ENCODE measurements around the gene PDIA5.
A peak's percentile ranks its signal among the peaks of the same experiment; 100 is the strongest.

Gene PDIA5
- total RNA-seq, result 2.7 to 29.1 (median 7.9) reads per million in 9 experiments

DNA sequence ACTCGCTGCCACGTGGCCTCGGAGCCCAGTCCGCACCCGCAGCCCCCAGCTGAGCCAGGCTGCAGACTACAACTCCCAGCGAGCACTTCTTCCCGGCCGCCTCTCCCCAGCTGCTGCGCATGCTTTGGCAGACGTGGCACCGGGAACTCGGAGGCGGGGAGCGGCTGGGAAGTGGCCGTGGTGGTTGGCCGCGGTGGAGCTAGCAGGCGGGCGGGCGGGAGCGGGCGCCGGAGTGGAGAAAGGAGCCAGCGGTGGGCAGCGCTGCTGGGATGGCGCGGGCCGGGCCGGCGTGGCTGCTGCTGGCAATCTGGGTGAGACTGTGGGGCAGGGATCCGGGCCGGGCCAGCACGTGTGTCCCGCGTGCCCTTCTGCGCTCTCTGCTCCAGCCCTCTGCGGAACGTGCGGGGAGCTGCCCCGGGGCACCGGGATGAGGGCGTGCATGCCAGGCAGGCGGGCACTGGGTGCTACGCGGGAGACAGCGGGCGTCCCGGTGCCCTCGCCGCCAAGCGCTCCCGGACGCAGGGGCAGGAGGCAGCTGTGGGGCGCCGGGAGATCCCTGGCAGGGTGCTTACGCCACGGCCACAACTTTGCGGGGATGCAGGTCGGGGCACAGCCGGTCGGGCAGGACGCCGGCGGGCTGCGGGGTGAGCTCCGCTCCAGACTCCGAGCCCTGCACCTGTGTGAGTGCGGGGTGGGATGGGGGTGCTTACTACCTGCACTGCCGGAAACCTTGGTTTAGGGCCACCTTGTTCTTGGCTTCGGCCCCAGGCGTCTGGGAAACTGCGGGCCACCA is at the start of gene PDIA5:
Gene PDIA5, plus strand, starts transcription at position 130 of the 793 bp plus-strand sequence. Its CDS starts 140 bp downstream, at position 270.
- Mint-ChIP-seq H3K27me3 (no peaks in the 10 kb centered on the region), H3K4me3 (peak within 1 kb of the TSS; percentile 72 to 76), H3K4me1 (ENCODE audit: low read depth in 2 of 2) (peaks cover 5 to 14% of the 10 kb centered on the region in 2 donors), H3K9me3 (no peaks in the 10 kb centered on the region), H3K27ac (peak within 1 kb of the TSS; percentile 17 to 74), H3K36me3 (ENCODE audit: insufficient read depth) (no peaks in the 10 kb centered on the region)
- ATAC-seq (replicated peaks), result peak; percentile 64
- peak; percentile 4 to 17 (median 6) for DNase-seq

DNA sequence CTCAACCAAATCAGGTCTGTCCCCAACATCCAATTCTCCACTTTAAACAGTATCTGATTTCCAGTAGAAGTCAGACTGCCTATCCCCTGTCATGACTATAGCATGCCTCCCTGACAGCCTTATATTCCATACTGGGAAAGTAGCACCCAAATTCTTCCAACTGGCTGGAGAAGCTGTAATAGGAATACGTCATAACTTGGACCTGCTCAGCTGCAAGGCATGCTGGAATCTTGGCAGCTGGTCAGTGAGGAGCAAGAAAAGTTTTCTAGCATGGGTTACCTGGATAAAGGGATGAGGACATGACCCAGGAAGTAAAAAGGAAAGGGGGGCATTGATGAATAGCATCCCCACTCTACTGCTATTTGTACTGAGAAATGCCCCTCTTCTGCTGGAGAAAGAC is 48.1 kb upstream of the PDIA5 start:
- ATAC-seq (replicated peaks), result no peak
- H3K27me3 Mint-ChIP-seq, result peaks cover 70 to 82% of the 10 kb centered on the region in 2 donors
- H3K36me3 Mint-ChIP-seq (ENCODE audit: insufficient read depth), result peaks cover 3% of the 10 kb centered on the region
- H3K4me3 Mint-ChIP-seq, result no peak overlapping the region
- no peak for DNase-seq
- no peaks in the 10 kb centered on the region for H3K9me3 Mint-ChIP-seq
- H3K27ac Mint-ChIP-seq, result no peak overlapping the region
- H3K4me1 Mint-ChIP-seq (ENCODE audit: low read depth in 2 of 2), result no peaks in the 10 kb centered on the region

DNA sequence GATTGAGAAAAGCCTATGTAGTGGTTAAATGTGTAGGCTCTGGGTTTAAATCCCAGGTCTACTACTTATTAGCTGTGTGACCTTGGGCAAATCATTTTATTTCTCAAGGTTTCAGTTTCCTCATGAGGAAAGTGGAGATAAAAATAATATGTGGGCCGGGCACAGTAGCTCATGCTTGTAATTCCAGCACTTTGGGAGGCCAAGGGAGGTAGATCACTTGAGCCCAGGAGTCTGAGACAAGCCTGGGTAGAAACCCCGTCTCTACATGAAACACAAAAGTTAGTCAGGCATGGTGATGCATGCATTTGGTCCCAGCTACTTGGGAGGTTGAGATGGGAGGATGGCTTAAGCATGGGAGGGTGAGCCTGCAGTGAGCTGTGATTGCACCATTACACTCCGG is 47.7 kb upstream of the PDIA5 start:
- H3K27me3 Mint-ChIP-seq, result peaks cover 70 to 82% of the 10 kb centered on the region in 2 donors
- no peak overlapping the region for H3K27ac Mint-ChIP-seq

DNA sequence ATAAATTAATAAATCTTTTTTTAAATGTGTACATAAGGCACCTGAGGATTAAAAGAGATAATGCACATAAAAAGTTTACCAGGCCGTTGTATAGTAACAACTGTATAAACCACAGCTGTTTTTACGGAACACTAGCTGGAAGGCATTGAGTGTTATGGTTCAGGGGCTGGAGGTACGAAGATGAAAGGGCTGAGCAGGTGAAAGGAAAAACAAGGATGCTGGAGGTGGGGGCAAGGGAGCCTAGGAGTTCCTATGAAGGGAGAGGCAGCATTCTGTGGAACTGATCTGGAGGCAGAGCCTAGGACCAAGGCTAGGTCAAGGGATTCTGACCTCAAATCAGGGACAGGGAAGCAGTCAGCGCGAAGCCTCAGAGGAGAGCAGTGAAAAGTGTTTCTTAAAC is 47.2 kb upstream of the PDIA5 start:
- Mint-ChIP-seq H3K4me3 (no peak overlapping the region), H3K27me3 (peaks cover 71 to 82% of the 10 kb centered on the region in 2 donors), H3K27ac (no peak overlapping the region)

More for the DNA sequence above, 47.7 kb upstream of the PDIA5 start:
- H3K9me3 Mint-ChIP-seq, result no peaks in the 10 kb centered on the region
- no peaks in the 10 kb centered on the region for H3K4me1 Mint-ChIP-seq (ENCODE audit: low read depth in 2 of 2)
- DNase-seq (no peak), ATAC-seq (replicated peaks) (no peak)
- H3K36me3 Mint-ChIP-seq (ENCODE audit: insufficient read depth), result peaks cover 3% of the 10 kb centered on the region
- no peak overlapping the region for H3K4me3 Mint-ChIP-seq

DNA sequence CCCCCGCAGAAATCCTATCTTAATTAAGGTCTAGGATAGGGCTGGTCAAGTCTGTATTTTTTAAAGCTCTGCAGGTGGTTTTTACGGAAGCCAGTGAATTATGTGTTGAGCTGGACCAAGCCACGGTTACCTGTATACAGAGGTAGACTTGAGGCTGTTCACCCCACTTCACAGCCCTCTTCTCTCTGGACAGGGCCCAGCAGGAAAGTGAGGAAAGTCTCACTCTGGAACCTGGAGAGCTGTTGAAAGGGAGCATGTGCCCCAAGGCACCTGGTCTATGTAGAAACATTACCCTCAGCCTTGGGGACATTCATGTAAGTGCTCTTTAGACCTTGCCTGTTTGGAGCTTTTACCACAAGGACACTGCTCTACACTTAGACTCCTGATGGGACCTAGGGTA is 46.1 kb upstream of the PDIA5 start:
- ATAC-seq (replicated peaks), result no peak
- Mint-ChIP-seq H3K36me3 (ENCODE audit: insufficient read depth) (peaks cover 3% of the 10 kb centered on the region), H3K27me3 (peaks cover 74 to 82% of the 10 kb centered on the region in 2 donors), H3K9me3 (no peaks in the 10 kb centered on the region), H3K4me3 (no peak overlapping the region), H3K27ac (no peak overlapping the region), H3K4me1 (ENCODE audit: low read depth in 2 of 2) (no peaks in the 10 kb centered on the region)
- no peak for DNase-seq

More for the DNA sequence above, 47.2 kb upstream of the PDIA5 start:
- Mint-ChIP-seq H3K36me3 (ENCODE audit: insufficient read depth) (peaks cover 3% of the 10 kb centered on the region), H3K4me1 (ENCODE audit: low read depth in 2 of 2) (no peaks in the 10 kb centered on the region), H3K9me3 (no peaks in the 10 kb centered on the region)
- no peak for DNase-seq
- ATAC-seq (replicated peaks), result no peak

DNA sequence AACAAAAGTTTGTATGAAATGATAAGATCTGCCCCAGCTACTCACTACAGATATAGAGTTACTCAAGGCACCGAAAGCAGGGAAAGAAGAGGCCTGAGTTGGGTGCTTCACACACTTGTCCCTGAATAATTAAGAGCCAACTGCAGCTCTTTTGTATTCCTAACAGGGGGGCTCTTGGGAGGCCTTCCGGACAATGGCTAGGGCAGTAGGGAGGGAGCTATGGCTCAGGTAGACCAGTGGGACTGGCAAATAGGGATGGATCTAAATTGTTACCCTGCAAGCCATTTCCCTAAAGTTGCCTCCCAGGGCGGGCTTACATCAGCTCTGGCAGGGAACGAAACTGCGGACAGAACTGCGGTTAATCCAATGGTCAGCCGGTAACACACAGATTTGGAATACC is 45.4 kb upstream of the PDIA5 start:
- DNase-seq (no peak), ATAC-seq (replicated peaks) (no peak)
- Mint-ChIP-seq H3K4me1 (ENCODE audit: low read depth in 2 of 2) (peaks cover under 1 to 3% of the 10 kb centered on the region in 2 donors), H3K27me3 (peaks cover 81 to 84% of the 10 kb centered on the region in 2 donors), H3K27ac (no peak overlapping the region), H3K9me3 (no peaks in the 10 kb centered on the region), H3K4me3 (no peak overlapping the region), H3K36me3 (ENCODE audit: insufficient read depth) (peaks cover 3% of the 10 kb centered on the region)

DNA sequence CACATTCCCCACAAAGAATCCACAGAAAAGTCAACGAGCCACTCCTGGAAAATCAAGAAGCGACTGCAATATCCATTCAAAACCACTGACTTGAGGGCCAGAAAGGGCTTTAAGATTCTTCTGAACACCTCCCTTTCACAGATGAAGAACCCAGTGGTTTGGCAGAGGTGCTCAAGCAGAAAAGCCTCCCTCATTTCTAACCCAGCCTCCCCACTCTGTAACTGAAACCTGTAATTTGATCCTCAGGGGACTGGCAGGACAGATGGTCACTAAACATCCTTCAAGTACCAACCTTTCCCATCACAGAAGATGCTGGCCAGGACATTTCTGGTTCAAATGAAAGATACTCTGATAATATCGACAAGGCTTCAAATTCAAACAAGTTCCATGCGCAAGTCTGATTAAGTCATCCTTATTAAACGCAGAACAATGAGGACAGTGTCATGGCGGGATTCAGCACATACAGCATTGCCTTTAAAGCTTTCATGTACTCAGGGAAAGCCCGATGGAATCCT is 44.8 kb upstream of the PDIA5 start:
- H3K4me1 Mint-ChIP-seq (ENCODE audit: low read depth in 2 of 2), result peaks cover 5% of the 10 kb centered on the region in 2 donors
- no peak overlapping the region for H3K27ac Mint-ChIP-seq
- H3K27me3 Mint-ChIP-seq, result peaks cover 87 to 90% of the 10 kb centered on the region in 2 donors
- no peak for DNase-seq
- H3K9me3 Mint-ChIP-seq, result no peaks in the 10 kb centered on the region
- no peak overlapping the region for H3K4me3 Mint-ChIP-seq
- no peak for ATAC-seq (replicated peaks)
- H3K36me3 Mint-ChIP-seq (ENCODE audit: insufficient read depth), result peaks cover 3% of the 10 kb centered on the region

DNA sequence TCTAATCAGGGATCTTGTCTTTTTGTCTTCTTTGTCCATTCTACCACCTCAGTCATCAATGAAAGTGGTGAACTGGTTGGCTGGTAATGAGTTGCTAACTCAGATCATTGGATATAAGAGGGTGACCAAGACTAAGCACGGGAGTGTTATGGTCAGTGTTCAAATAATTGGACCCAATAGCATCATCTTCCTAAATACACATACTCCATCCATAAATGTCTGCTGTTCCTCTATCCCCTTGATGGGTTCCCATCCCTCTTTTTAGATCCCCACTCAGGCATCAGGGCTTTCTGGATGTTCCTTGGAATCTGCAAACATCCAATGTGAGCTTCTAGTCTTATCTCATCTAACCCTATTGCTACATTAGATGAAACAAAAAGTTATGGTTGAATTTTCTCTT is 42.8 kb upstream of the PDIA5 start:
- peaks cover 3% of the 10 kb centered on the region for H3K36me3 Mint-ChIP-seq (ENCODE audit: insufficient read depth)
- H3K4me3 Mint-ChIP-seq, result no peak overlapping the region
- peaks cover 80% of the 10 kb centered on the region in 2 donors for H3K27me3 Mint-ChIP-seq
- peaks cover 10 to 12% of the 10 kb centered on the region in 2 donors for H3K4me1 Mint-ChIP-seq (ENCODE audit: low read depth in 2 of 2)
- ATAC-seq (replicated peaks) (no peak), DNase-seq (no peak)
- H3K9me3 Mint-ChIP-seq, result no peaks in the 10 kb centered on the region
- no peak overlapping the region for H3K27ac Mint-ChIP-seq

DNA sequence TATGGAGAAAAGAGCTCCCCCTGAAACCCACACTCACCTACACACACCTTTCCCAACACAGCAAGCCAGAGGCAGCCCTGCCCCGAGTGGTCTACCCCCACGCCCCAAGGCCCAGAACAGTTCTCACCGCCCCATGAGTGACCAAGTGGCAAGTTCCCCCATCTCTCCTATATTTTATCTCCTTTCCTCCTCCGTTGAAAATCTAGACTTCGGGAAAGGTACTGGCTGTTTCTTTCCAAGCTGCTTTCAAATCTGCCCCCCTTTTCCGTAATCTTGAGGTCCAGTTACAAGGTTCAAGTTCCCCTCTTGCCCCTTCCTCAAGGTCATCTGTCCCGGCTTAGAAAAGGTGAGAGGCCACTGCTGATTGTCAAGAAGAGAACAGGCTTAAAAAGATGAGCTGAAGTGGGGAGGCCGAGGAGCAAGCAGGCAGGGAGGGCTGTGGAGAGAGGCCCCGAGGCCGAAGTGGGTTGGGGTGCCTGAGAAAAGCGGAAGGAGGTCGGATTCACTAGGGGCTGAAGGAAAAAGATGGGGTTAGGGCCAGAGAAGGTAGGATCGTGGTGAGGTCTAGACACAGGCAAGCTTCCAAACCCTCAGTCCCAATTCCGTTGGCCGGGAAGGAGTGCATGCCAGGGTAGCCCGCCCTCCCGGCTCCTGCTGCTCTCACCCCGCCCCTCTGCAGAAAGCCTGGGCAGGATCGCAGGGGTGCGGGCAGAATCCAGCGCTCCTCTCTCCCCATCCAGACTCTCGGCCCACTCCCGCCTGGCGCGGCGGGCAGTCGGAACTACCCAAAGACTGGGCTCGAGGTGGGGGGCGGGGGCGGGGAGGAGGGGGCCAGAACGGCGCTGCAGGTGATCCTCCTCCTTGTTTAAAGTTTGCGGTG is 40.9 kb upstream of the PDIA5 start:
- Mint-ChIP-seq H3K27me3 (peaks cover 62 to 63% of the 10 kb centered on the region in 2 donors), H3K4me1 (ENCODE audit: low read depth in 2 of 2) (peaks cover 10 to 12% of the 10 kb centered on the region in 2 donors), H3K4me3 (peak overlapping the region; percentile 52 to 75), H3K9me3 (no peaks in the 10 kb centered on the region), H3K27ac (no peak overlapping the region), H3K36me3 (ENCODE audit: insufficient read depth) (peaks cover 3% of the 10 kb centered on the region)
- ATAC-seq (replicated peaks) (no peak), DNase-seq (no peak)

DNA sequence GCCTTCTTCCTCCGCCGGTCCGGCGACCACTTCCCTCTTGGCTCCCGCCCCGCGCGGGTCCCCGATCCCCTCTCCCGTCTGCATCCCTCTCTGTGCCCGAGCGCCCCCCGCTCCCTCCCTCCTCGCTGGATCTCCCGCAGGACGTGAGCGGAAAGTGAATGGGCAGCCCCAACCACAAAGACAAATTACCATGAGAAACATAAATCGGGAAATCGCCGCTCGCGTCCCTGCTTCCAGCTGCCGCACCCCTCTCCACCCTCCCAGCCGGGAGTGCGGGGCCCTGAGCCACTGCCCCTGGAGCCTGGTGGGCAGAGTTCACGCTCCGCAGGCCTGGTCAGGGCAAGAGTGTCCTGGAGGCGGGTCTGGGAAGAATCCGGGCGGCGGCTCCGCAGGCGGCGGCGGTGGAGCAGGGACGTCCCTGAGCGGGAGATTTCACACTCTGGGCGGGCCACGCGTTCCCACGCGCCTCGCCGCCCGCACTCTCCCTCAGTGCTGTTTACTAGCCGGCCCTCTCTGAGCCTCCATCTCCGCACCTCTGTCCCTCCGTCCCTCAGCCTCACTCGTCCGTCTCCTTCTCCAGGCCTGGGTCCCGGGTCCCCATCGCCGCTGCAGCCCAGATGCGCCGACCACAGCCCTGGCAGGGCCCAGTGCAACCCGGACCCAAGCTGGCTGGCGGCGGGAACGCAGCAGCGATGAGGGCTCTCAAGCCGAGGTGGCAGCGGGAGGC is 40.1 kb upstream of the PDIA5 start:
- DNase-seq (no peak), ATAC-seq (replicated peaks) (peak; percentile 40)
- no peaks in the 10 kb centered on the region for H3K9me3 Mint-ChIP-seq
- no peak overlapping the region for H3K27ac Mint-ChIP-seq
- H3K4me1 Mint-ChIP-seq (ENCODE audit: low read depth in 2 of 2), result peaks cover 10 to 12% of the 10 kb centered on the region in 2 donors
- peaks cover 3% of the 10 kb centered on the region for H3K36me3 Mint-ChIP-seq (ENCODE audit: insufficient read depth)
- peak overlapping the region; percentile 52 to 75 for H3K4me3 Mint-ChIP-seq
- peaks cover 54% of the 10 kb centered on the region in 2 donors for H3K27me3 Mint-ChIP-seq

DNA sequence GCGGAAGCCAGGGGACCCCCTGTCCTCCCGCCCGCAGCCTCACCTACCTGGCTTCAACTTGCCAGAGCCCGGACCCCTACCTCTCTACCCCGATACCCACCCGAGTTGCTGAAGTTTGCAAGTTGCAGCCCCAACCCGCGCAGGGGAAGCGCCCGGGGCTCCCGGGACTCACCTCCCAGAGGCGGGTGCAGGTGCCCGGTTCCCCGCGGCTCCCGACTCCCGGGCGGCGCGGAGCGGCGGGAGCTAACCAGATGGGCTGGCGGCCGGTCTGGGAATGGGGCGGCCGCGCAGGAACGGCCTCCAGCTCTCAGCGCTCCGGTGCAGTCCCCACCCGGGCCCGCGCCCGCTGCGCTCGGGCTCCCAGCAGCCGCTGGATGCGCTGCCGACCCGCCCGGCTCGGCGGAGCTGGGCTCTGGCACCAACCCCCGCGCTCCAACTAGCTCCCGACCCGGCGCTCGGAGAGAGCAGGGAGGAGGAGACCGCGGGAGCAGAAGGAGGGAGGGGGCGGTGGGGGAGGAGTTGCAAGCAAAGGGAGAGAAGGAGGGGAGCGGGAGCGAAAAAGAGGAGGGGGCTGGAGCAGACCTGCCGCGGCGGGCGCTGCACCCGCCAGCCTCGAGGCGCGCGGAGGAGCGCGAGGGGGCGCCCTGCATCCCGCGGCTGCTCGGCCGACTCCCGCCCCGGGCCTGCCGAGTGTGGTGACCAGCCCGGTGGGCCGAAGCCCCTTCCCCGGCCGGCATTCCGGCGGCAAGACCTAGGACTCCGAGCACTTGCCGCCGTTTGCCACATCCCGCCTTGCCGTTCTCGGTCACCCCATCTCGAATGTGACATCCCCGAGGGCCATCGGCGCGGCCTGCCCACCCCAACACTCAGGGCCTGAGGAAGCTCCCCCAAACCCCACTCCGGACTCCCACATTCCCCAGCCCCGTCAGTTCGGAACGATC is 39.3 kb upstream of the PDIA5 start, which contains the start of gene SEMA5B:
Gene SEMA5B, minus strand, starts transcription at position 472 of the 941 bp plus-strand sequence. CDS start 66,500 bp downstream, outside the sequence.
- DNase-seq, result peak in 2 of 3 experiments; percentile 5 to 16

More for the DNA sequence above, 39.3 kb upstream of the PDIA5 start, which contains the start of gene SEMA5B:
- Mint-ChIP-seq H3K9me3 (no peaks in the 10 kb centered on the region), H3K36me3 (ENCODE audit: insufficient read depth) (no peaks in the 10 kb centered on the region), H3K27ac (no peak within 1 kb of the TSS), H3K27me3 (peaks cover 45 to 46% of the 10 kb centered on the region in 2 donors), H3K4me3 (peak within 1 kb of the TSS; percentile 66 to 75), H3K4me1 (ENCODE audit: low read depth in 2 of 2) (peaks cover 10 to 12% of the 10 kb centered on the region in 2 donors)
- peak; percentile 52 for ATAC-seq (replicated peaks)
